Measurements from ENCODE around the gene EIF4A2. TPM values are rescaled to one million over a fixed set of nuclear protein-coding genes. Genes with fewer than 3 reads are reported as not detected.

Gene EIF4A2
- polyA plus RNA-seq (ENCODE audit: insufficient read length) = 536 TPM

DNA sequence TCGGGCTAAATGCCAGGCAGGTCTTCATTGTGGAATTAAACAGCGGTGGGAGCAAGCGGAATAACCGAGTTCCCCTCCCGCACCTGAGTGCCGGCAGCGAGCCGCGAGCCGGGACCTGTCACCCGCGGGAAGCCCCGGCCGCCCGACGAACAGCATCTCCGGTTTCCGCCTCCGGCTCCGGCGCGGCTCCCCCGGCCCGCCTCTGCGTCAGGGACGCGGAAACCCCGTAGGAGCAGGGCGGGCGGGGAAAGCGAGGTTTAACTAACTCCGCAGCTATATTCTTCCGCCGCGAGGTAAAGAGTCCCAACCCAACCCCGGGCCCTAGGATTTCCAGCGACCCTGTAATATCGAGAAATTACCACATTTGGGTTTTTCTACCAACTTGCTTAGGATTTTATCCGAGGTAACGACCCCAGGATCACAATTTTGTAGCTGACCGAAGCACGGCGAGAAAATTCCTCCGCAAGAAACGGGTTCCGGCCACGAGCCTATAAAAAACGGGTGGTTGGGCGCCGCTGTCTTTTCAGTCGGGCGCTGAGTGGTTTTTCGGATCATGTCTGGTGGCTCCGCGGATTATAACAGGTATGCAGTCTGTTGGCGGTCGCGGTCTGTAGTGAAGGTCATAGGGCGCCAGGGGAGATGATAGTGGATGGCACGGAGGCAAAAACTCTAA lies at the start of gene EIF4A2:
EIF4A2 (plus strand) TSS at position 520 of the 673 bp plus-strand sequence; CDS start at position 554, 34 bp downstream.
- DNase-seq (ENCODE audit: low read depth) = no peak

DNA sequence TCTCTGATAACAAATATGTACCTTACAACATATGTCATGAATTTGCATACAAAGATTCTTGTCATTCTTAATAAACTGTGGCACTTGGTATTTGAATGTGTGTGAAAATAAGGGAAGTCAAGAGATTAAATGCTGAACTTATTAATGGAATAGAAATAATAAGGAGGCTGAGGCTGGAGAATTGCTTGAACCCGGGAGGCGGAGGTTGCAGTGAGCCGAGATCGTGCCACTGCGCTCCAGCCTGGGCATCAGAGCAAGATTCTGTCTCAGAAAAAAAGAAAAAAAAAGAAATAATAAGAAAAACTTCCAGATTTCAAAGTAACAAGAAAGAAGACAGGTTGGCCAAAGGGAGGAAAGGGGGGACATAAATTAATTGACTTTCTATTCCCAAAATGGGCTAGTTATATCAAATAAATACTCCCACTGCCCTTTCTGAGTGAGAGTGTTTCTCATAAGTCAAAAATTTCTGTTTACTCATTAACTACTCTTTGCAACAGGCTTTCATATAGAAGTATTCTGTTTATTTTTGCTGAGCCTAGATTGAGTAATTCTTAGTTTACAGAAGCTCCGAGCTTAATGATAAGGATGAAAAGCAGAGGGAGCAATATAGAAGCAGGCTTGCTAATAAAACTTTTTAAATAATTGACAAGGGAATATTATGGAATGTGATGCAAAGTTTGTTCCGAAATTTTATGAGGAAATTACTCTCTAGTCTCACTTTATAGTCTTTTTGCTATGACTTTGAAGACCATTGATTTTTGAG lies 40.6 kb upstream of the EIF4A2 start:
- no peak for DNase-seq (ENCODE audit: low read depth)

GRCh38 chr3:186743666-186744065 lies 39.7 kb upstream of the EIF4A2 start:
- DNase-seq (ENCODE audit: low read depth) = no peak

DNA sequence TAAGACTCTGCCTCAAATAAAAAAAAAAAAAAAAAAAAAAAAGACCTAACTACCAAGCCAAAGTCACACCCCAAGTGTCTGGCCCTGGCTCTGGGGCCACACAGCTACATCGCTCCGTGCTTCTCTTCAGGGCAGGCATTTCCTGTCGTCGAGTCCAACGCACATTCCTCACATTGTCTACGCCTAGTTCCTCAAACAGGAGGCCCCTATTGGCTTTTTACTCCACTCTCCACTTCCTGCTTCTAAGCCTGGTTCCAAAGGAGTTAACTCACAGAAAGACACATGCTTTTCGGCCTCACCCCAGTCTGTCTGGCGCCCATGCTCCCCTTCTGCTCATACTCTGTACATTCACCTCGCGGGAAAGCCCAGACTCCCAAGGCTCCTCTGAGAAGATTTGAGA lies 37.4 kb upstream of the EIF4A2 start:
- peak; percentile 9 for DNase-seq (ENCODE audit: low read depth)

- DNase-seq (ENCODE audit: low read depth) = no peak
Observed at GRCh38 chr3:186750316-186750715, 33.1 kb upstream of the EIF4A2 start.

DNA sequence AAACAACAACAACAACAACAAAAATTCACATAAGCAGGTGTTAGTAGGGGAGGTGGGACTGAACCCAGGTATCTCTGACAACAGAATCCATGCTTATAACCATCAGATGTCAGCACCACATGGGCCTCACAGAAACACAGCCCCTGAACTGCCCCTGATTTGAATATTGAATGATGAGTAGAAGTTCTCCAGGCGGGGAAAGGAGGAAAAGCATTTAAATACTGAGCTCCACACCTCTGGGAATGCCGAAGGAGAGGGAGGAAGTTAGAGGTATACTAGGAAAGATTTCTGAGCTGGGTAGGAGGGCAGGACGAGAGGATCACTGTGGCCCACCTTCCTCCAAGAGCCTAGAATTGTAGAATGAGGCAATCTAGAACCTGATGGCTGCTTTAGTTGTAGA lies 31.9 kb upstream of the EIF4A2 start:
- DNase-seq (ENCODE audit: low read depth) = no peak

GRCh38 chr3:186754006-186754405 lies 29.4 kb upstream of the EIF4A2 start:
- DNase-seq (ENCODE audit: low read depth) = no peak

- no peak for DNase-seq (ENCODE audit: low read depth)
Observed at GRCh38 chr3:186754871-186755270, 28.5 kb upstream of the EIF4A2 start.

DNA sequence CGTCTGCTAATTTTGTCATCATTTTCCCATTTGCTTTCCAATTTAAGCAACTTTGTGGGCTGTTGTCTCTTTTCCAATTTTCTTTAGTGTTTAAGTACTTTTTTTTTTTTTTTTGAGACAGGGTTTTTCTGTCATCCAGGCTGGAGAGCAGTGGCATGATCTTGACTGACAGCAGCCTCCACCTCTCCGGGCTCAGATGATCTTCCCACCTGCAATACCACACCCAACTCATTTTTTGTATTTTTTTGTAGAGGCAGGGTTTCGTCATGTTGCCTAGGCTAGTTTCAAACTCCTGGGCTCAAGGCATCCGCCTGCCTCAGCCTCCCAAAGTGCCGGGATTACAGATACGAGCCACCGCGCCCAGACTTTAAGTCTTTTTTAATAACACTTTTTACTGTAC lies 26.2 kb upstream of the EIF4A2 start:
- no peak for DNase-seq (ENCODE audit: low read depth)

- DNase-seq (ENCODE audit: low read depth) = no peak
Observed at GRCh38 chr3:186757686-186758220, 25.6 kb upstream of the EIF4A2 start.

- DNase-seq (ENCODE audit: low read depth) = no peak
Observed at GRCh38 chr3:186759231-186759930, 24.0 kb upstream of the EIF4A2 start.

- no peak for DNase-seq (ENCODE audit: low read depth)
Observed at GRCh38 chr3:186760141-186760833, 23.1 kb upstream of the EIF4A2 start.

DNA sequence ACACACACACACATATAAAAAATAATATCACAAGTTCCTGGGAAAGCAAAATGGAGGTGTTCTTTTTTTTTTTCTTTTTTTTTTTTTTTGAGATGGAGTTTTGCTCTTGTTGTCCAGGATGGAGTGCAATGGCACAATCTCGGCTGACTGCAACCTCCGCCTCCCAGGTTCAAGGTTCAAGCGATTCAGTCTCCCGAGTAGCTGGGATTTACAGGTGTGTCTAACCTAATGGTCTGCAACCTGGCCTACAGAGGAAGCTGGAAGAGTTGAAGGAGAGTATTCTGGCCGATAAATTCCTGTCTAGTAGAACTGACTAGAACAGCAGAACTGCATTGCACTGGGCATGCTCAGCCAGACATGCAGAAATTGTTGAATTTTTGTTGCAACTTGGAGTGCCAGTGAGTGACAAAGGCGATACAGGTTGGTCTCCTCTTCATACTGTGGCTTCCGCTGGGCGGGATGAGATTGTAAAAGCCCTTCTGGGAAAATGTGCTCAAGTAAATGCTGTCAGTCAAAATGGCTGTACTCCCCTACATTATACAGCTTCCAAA lies 22.4 kb upstream of the EIF4A2 start:
- DNase-seq (ENCODE audit: low read depth) = no peak

DNA sequence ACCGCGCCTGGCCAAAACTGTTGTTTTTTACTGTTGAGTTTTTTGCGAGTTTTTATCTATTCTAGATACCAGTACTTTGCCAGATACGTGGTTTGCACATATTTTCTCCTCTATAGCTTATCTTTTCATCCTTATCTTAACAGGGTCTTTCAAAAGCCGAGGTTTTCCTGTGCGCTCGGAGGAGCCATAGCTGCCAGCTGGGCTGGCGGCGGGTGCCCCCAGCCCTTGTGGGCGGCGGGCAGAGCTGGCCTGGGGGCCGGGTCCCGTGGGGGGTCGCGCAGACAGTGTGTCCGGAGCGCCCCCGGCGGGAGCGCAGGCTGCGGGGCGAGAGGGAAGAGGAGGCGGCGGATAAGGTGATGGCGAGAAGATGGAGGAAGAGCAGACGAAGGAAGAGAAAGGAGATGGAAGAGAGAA lies 11.1 kb upstream of the EIF4A2 start:
- no peak for DNase-seq (ENCODE audit: low read depth)

DNA sequence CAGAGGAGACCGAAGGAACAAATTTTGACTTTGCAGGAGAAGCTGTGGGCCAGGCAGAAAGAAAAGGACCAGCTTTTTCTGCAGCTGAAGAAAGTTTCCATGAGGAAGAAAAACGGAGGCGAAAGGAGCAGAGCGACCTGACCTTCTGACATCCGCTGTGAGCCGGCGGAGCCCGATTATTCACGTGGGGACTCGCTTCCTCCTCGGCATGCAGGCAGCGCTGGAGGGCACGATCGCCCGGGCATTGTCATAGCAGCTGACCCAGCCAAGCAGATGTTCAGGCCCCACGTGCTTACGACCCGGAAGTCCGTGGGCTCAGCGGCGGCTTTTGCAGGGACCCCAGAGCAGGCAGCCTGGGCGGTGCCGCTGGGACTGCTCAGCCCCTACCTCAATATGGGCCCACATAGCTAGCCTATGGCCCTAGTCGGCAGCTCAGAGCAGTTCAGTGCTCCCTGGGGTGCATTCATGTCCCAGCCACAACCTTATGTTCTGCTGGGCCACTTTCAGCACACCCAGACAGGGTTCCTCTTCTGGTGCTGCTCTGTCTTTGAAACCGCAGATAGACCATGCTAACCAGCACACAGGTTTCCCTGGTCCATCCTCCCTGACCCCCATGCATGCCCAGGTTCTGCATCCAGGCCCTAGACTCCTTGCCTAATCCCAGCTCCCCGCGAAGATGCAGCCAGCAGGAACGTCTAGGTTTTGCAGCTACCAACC lies 10.5 kb upstream of the EIF4A2 start:
- no peak for DNase-seq (ENCODE audit: low read depth)

GRCh38 chr3:186775999-186776398 lies 7.4 kb upstream of the EIF4A2 start:
- DNase-seq (ENCODE audit: low read depth) = no peak

- no peak for DNase-seq (ENCODE audit: low read depth)
Observed at GRCh38 chr3:186779204-186779603, 4.2 kb upstream of the EIF4A2 start.

DNA sequence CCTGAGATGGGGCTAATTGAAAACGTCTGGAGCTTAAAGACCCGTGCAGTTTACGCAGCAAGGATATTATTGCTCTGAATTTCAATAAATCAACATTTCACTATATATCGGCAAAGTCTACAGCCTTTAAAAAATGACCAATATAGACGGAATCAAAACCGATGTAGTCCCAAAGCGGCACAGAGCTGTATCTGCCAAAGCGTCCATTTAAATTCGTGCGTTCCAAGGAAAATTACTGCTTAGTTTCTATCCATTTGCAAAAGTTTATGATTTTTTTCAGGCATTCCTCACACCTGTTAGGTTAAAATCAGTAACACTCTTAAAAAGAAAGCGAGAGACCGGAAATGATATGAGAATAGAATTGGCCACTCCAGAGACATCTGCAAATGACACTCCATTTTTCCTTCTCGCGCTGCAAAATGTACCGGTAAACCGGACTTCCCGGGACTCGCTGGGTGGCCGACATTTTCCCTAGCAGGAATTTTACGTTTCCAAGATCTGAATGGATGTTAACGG lies 777 bp upstream of the EIF4A2 start:
- DNase-seq (ENCODE audit: low read depth) = no peak

GRCh38 chr3:186783731-186784515 lies 546 bp downstream of the EIF4A2 start:
- no peak for DNase-seq (ENCODE audit: low read depth)
